ENCODE measurements around the gene ZNFX1.

- TF ChIP-seq, protein P1, sequence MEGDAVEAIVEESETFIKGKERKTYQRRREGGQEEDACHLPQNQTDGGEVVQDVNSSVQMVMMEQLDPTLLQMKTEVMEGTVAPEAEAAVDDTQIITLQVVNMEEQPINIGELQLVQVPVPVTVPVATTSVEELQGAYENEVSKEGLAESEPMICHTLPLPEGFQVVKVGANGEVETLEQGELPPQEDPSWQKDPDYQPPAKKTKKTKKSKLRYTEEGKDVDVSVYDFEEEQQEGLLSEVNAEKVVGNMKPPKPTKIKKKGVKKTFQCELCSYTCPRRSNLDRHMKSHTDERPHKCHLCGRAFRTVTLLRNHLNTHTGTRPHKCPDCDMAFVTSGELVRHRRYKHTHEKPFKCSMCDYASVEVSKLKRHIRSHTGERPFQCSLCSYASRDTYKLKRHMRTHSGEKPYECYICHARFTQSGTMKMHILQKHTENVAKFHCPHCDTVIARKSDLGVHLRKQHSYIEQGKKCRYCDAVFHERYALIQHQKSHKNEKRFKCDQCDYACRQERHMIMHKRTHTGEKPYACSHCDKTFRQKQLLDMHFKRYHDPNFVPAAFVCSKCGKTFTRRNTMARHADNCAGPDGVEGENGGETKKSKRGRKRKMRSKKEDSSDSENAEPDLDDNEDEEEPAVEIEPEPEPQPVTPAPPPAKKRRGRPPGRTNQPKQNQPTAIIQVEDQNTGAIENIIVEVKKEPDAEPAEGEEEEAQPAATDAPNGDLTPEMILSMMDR (IDR thresholded peaks at IDR 0.05; ENCODE audit: low read depth, low read length), result no peak
- no peak for TF ChIP-seq EZH2phosphoT487 (IDR thresholded peaks at IDR 0.05; ENCODE audit: low read depth)
Measured at GRCh38 chr20:49230561-49231133, 47.2 kb downstream of the ZNFX1 start.
